ENCODE data around the gene ZNF274.

GRCh38 chr19:58183817-58184215, 955 bp downstream of the ZNF274 start:
- TF ChIP-seq CTCF (IDR thresholded peaks at IDR 0.05; ENCODE audit: borderline replicate concordance, extremely low read depth, low read length, poor library complexity, severe bottlenecking) (no peak), EZH2 (IDR thresholded peaks at IDR 0.05; ENCODE audit: borderline replicate concordance, low read depth, low read length, severe bottlenecking) (no peak)
